ENCODE data around the gene FNBP1.
A peak's percentile ranks its signal among the peaks of the same experiment; 100 is the strongest.

FNBP1 gene

DNA sequence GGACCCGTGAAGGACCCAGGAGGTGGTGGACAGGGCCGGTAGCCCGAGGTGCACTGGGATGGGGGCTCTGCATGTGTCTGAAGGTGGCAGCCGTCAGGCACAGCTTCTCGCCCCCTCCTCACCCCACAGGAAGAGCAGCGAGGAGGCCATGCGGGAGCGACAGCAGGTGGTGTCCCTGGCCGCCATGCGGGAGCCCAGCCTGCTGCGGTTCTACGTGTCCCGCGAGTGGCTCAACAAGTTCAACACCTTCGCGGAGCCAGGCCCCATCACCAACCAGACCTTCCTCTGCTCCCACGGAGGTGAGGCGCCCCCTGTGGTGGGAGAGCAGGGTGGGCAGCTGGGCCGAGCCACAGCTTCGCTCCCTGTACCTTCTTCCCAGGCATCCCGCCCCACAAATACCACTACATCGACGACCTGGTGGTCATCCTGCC, 167.8 kb downstream of the FNBP1 start:
- no peak for DNase-seq (ENCODE audit: low spot score)

DNA sequence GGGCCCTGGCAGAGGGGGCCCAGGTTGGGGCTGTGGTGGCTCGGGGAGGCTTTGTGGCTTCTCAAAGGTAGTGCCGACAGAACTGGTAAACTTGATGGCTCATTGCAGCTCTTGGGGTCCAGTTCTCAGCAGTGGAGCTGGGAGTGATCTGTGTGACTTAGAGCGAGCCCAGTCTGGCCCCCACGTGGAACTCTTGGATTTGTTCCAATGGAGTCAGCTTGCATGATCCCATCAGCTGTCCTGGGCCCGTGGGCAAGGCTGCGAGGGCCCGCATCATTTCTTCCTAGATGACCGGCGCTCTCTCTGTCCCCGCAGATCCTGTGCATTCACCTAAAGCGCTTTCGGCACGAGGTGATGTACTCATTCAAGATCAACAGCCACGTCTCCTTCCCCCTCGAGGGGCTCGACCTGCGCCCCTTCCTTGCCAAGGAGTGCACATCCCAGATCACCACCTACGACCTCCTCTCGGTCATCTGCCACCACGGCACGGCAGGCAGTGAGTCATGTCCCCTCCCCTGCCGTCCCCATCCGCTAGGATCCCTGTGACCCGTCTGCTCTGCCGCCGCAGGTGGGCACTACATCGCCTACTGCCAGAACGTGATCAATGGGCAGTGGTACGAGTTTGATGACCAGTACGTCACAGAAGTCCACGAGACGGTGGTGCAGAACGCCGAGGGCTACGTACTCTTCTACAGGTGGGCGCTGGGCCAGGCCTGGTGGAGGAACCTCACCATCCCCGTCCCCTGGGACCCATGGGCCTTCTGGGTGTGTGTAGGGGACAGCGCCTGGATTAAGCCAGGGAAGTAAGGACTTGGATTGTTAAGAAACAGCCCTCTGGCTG, 168.5 kb downstream of the FNBP1 start:
- DNase-seq (ENCODE audit: low spot score), result no peak

GRCh38 chr9:129873563-129874190, 169.3 kb downstream of the FNBP1 start:
- DNase-seq (ENCODE audit: low spot score), result no peak

DNA sequence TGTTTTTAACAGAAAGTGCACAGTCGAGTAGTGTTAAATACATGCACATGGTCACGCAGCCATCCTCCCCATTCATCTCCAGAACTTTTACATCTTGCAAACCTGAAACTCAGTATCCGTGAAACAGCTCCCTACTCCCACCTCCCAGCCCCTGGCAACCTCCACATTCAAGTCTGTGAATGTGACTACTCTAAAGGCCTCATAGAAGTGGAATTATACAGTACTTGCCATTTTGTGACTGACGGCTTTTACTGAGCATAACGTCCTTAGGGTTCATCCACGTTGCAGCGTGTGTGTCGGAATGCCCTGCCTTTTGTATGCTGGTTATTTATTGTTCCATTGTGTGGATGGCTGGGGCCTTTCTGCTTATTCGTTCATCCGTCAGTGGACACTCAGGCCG, 171.9 kb downstream of the FNBP1 start:
- DNase-seq (ENCODE audit: low spot score), result no peak

- no peak for DNase-seq (ENCODE audit: low spot score)
These were observed 173.1 kb downstream of the FNBP1 start for GRCh38 chr9:129869585-129870501.

- no peak for DNase-seq (ENCODE audit: low spot score)
These were observed 174.0 kb downstream of the FNBP1 start for GRCh38 chr9:129868872-129869486.

- no peak for DNase-seq (ENCODE audit: low spot score)
These were observed 174.7 kb downstream of the FNBP1 start for GRCh38 chr9:129868023-129868871.

DNA sequence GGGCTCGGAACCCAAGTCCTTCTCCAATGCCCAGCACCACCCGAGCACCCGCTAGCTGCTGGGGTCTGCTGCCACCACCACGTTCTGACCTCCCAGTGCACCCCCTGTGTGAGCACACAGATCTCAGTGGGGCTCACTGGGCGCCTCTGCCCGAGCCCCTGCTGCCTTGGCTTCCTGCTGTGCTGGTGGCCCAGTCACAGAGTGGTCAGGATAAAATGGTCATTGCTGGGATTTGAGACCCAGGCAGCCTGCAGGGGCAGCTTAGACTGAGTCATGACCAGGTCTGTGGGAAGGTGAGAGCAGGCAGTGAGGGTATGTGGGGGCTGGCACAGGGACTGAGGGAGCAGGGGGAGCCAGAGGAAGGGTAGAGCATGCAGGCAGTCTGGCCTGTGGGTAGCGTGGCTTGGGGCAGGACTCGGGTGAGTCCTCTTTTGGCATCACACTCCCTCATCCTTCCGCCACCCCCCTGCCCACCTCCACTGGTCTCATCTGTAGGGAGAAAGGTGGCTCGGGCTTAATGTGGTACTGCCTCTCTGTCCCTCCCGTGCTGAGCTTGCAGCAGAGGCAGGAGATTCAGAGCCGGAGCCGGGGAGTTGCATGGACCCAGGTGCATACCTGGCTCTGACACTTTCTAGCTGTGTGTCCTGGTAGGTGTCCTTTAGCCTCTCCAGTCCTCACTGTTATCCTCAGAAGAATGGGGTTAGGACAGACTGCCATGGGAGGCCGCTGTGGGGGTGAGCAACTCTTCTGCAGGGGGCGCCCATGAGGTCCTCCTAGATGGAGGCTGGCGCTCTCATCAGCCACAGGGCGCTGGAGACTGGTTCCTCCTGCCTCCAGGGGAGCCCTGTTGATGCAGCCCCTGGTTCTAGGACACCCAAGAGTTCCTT, 175.6 kb downstream of the FNBP1 start:
- DNase-seq (ENCODE audit: low spot score), result peak; percentile 42

- no peak for DNase-seq (ENCODE audit: low spot score)
These were observed 176.4 kb downstream of the FNBP1 start for GRCh38 chr9:129866394-129867135.

- no peak for DNase-seq (ENCODE audit: low spot score)
These were observed 177.2 kb downstream of the FNBP1 start for GRCh38 chr9:129865668-129866320.

DNA sequence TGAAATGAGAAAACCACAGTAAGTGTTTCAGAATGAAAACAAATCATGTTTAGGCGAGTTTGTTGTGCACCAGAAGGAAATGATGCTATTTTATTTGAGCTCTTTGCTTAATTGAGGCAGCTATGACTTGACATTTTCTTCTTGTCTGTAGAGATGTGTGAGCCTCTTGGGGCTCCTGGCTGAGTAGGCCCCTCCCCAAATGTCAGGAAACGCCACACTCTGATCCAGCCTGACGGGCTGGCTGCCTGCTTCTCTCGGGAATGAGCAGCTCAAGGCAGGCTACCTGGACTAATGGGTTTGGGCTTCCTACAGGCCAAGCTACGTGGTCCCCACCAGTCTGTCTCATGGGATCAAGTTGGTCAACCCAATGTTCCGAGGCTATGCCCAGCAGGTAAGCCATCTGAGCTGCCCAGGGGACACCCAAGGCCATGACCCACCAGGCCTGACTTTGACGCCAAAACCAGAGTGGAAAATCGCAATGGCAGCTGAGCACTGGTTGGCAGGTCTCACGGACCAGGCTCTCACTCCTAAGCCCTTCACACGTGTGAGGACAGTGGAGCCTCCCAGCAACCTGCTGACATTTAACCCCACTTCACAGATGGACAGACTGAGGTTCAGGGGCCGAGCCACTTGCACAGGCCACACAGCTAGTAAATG, 177.9 kb downstream of the FNBP1 start:
- DNase-seq (ENCODE audit: low spot score), result no peak

DNA sequence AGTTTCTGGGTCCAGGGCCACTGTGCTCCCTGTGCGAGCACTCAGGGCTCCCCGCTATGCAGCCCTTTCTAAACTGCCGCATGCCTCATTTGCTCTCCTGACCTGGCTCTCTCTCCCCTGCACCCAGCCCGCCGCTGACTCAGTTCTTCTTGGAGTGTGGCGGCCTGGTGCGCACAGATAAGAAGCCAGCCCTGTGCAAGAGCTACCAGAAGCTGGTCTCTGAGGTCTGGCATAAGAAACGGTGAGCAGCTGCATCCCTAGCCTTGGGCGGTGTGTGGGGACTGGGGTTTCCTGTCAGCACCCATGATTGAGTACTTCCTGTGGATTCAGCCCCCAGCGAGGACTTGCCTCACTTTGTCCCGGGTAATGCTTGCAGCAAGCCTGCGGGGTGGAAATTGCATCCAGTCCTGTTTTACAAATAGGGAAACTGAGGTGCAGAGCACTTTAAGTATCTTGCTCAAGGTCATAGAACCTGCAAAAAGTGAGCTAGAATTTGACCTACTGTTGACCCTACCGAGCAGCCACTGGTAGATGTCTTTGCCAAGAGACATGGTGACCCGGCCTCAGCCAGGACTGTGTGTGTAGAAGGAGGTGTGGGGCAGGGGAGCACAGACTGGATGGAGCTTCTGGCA, 179.8 kb downstream of the FNBP1 start:
- peak; percentile 97 for DNase-seq (ENCODE audit: low spot score)

GRCh38 chr9:129861447-129861827, 181.6 kb downstream of the FNBP1 start:
- DNase-seq (ENCODE audit: low spot score), result no peak

- no peak for DNase-seq (ENCODE audit: low spot score)
These were observed 182.1 kb downstream of the FNBP1 start for GRCh38 chr9:129860653-129861446.

DNA sequence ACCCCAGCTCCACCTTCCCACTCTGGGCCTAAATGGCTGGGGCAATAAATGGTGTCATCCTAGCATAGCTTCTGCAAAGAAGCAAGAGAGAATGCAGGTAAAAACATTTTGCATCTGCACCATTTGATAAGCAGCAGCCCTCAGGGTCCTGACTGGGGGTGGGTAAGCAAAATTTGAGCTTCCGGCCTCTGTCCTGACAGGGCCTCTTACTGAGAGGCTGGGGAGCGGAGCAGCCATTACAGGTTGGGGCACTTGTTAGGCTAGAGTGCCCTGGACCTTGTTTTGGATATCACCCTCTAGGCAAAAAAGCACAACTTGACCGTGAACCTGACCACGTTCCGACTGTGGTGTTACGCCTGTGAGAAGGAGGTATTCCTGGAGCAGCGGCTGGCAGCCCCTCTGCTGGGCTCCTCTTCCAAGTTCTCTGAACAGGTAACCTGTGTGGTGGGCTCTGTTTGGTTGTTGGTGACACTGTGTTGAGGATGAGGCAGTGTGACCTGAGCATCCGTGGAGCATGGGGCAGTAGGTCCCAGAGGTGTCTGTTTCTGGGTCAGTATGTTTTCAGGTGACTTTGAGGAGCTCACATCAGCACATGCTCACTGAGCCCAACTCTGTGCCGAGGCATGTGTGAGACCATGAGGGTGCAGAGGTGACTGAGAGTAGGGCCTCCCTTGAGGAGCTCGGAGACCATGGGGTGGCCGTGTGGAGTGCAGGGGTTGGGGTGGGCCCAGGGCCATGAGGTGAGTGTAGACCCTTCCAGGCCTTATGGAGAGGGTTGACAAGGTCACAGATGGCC, 184.6 kb downstream of the FNBP1 start:
- DNase-seq (ENCODE audit: low spot score), result no peak

GRCh38 chr9:129857207-129857606, 185.8 kb downstream of the FNBP1 start:
- DNase-seq (ENCODE audit: low spot score), result no peak

All from hematopoietic multipotent progenitor cell treated with erythropoietin and hydrocortisone succinate and interleukin-3 and kit ligand, for 15 days (in vitro differentiated cells).